IPS-18a (cell line): ENCODE results near the gene TEX35.

Experiments used
- H3K27ac ChIP-seq: one replicate; pipeline ENCODE4 v1.5.1; 2013; ENCODE audit warnings: low read length
- H3K27me3 ChIP-seq: one replicate; pipeline ENCODE4 v1.6.1; 2013; ENCODE audit warnings: mild to moderate bottlenecking, low read length; ENCODE audit not compliant: control insufficient read depth, insufficient read depth
- H3K36me3 ChIP-seq: one replicate; pipeline ENCODE4 v1.6.1; 2013; ENCODE audit warnings: low read depth, low read length; ENCODE audit not compliant: control insufficient read depth
- H3K4me1 ChIP-seq: one replicate; pipeline ENCODE4 v1.6.1; 2013; ENCODE audit warnings: low read depth, low read length; ENCODE audit not compliant: control insufficient read depth
- H3K4me3 ChIP-seq: one replicate; pipeline ENCODE4 v1.5.1; 2013; ENCODE audit warnings: low read length
- H3K9ac ChIP-seq: one replicate; pipeline ENCODE4 v1.6.1; 2013; ENCODE audit warnings: mild to moderate bottlenecking, low read length, moderate library complexity
- H3K9me3 ChIP-seq: one replicate; pipeline ENCODE4 v1.6.1; 2013; ENCODE audit warnings: low read depth, low read length; ENCODE audit not compliant: control insufficient read depth

TEX35 gene

GRCh38 chr1:178512566-178513277, at the start of gene TEX35:
TEX35 (plus strand) TSS chr1:178513109; CDS start chr1:178513189, 80 bp downstream.
- Histone ChIP-seq H3K36me3 (no peaks in the 10 kb centered on the region), H3K27ac (no peak within 1 kb of the TSS), H3K27me3 (no peaks in the 10 kb centered on the region), H3K9me3 (no peaks in the 10 kb centered on the region), H3K9ac (no peak within 1 kb of the TSS), H3K4me3 (no peak within 1 kb of the TSS), H3K4me1 (no peaks in the 10 kb centered on the region)

- peaks cover 23% of the 10 kb centered on the region for H3K36me3 ChIP-seq
- H3K27me3 ChIP-seq: no peaks in the 10 kb centered on the region
- no peak overlapping the region for H3K9ac ChIP-seq
- no peak overlapping the region for H3K27ac ChIP-seq
- H3K4me3 ChIP-seq: no peak overlapping the region
- H3K9me3 ChIP-seq: no peaks in the 10 kb centered on the region
- H3K4me1 ChIP-seq: no peaks in the 10 kb centered on the region
Measured at GRCh38 chr1:178464141-178464540, 48.8 kb upstream of the TEX35 start.

GRCh38 chr1:178464566-178464965, 48.3 kb upstream of the TEX35 start:
- no peaks in the 10 kb centered on the region for H3K27me3 ChIP-seq
- no peaks in the 10 kb centered on the region for H3K9me3 ChIP-seq
- no peaks in the 10 kb centered on the region for H3K4me1 ChIP-seq
- no peak overlapping the region for H3K4me3 ChIP-seq
- peaks cover 23% of the 10 kb centered on the region for H3K36me3 ChIP-seq
- H3K9ac ChIP-seq: no peak overlapping the region
- H3K27ac ChIP-seq: no peak overlapping the region

- no peaks in the 10 kb centered on the region for H3K4me1 ChIP-seq
- no peak overlapping the region for H3K4me3 ChIP-seq
- no peak overlapping the region for H3K27ac ChIP-seq
- H3K36me3 ChIP-seq: peaks cover 23% of the 10 kb centered on the region
- H3K9me3 ChIP-seq: no peaks in the 10 kb centered on the region
- H3K27me3 ChIP-seq: no peaks in the 10 kb centered on the region
- no peak overlapping the region for H3K9ac ChIP-seq
Measured at GRCh38 chr1:178465011-178465410, 47.9 kb upstream of the TEX35 start.

GRCh38 chr1:178467837-178468236, 45.1 kb upstream of the TEX35 start:
- Histone ChIP-seq H3K4me3 (no peak overlapping the region), H3K27ac (no peak overlapping the region), H3K9me3 (no peaks in the 10 kb centered on the region), H3K36me3 (peaks cover 23% of the 10 kb centered on the region), H3K9ac (no peak overlapping the region), H3K27me3 (no peaks in the 10 kb centered on the region), H3K4me1 (no peaks in the 10 kb centered on the region)

GRCh38 chr1:178470411-178470960, 42.4 kb upstream of the TEX35 start:
- Histone ChIP-seq H3K4me1 (no peaks in the 10 kb centered on the region), H3K9me3 (no peaks in the 10 kb centered on the region), H3K9ac (no peak overlapping the region), H3K36me3 (peaks cover 33% of the 10 kb centered on the region), H3K27ac (no peak overlapping the region), H3K27me3 (no peaks in the 10 kb centered on the region), H3K4me3 (no peak overlapping the region)

GRCh38 chr1:178472531-178472930, 40.4 kb upstream of the TEX35 start:
- H3K9ac ChIP-seq: no peak overlapping the region
- H3K4me1 ChIP-seq: no peaks in the 10 kb centered on the region
- no peak overlapping the region for H3K27ac ChIP-seq
- H3K36me3 ChIP-seq: peaks cover 17% of the 10 kb centered on the region
- no peaks in the 10 kb centered on the region for H3K9me3 ChIP-seq
- H3K27me3 ChIP-seq: no peaks in the 10 kb centered on the region
- H3K4me3 ChIP-seq: no peak overlapping the region

- Histone ChIP-seq H3K27me3 (no peaks in the 10 kb centered on the region), H3K4me3 (no peak overlapping the region), H3K36me3 (peaks cover 10% of the 10 kb centered on the region), H3K4me1 (no peaks in the 10 kb centered on the region), H3K27ac (no peak overlapping the region), H3K9ac (no peak overlapping the region), H3K9me3 (no peaks in the 10 kb centered on the region)
Measured at GRCh38 chr1:178477373-178477772, 35.5 kb upstream of the TEX35 start.

GRCh38 chr1:178477841-178478240, 35.1 kb upstream of the TEX35 start:
- no peak overlapping the region for H3K27ac ChIP-seq
- peaks cover 10% of the 10 kb centered on the region for H3K36me3 ChIP-seq
- no peaks in the 10 kb centered on the region for H3K4me1 ChIP-seq
- H3K27me3 ChIP-seq: no peaks in the 10 kb centered on the region
- H3K9me3 ChIP-seq: no peaks in the 10 kb centered on the region
- no peak overlapping the region for H3K9ac ChIP-seq
- no peak overlapping the region for H3K4me3 ChIP-seq

- Histone ChIP-seq H3K27ac (no peak overlapping the region), H3K9me3 (no peaks in the 10 kb centered on the region), H3K9ac (no peak overlapping the region), H3K4me1 (no peaks in the 10 kb centered on the region), H3K27me3 (no peaks in the 10 kb centered on the region), H3K4me3 (no peak overlapping the region), H3K36me3 (no peaks in the 10 kb centered on the region)
Measured at GRCh38 chr1:178483251-178483957, 29.5 kb upstream of the TEX35 start.

- H3K36me3 ChIP-seq: no peaks in the 10 kb centered on the region
- no peaks in the 10 kb centered on the region for H3K9me3 ChIP-seq
- H3K27ac ChIP-seq: no peak overlapping the region
- no peaks in the 10 kb centered on the region for H3K27me3 ChIP-seq
- no peaks in the 10 kb centered on the region for H3K4me1 ChIP-seq
- no peak overlapping the region for H3K9ac ChIP-seq
- H3K4me3 ChIP-seq: no peak overlapping the region
Measured at GRCh38 chr1:178484698-178485225, 28.1 kb upstream of the TEX35 start.
